OCI-LY7 (cell line): ENCODE results near the gene ARR3.

Experiments
- CTCF ChIP-seq: fragments of 200-600 bp; sonication (generic); conservative IDR thresholded peaks from 2 replicates; pipeline ENCODE4 v1.5.1; 2014; ENCODE audit warnings: mild to moderate bottlenecking, antibody characterized with exemption, low read length, moderate library complexity, mixed read lengths
- EZH2phosphoT487 ChIP-seq: fragments of 200-600 bp; sonication (generic); IDR thresholded peaks from 2 replicates; pipeline ENCODE4 v1.6.1; 2018; ENCODE audit warnings: low read depth, borderline replicate concordance, mild to moderate bottlenecking, mixed run types, antibody characterized with exemption, low read length, moderate library complexity, mixed read lengths

- no peak for TF ChIP-seq CTCF
- no peak for TF ChIP-seq EZH2phosphoT487
Measured at GRCh38 chrX:70253377-70254062, 14.6 kb upstream of the ARR3 start.
